GM12874 (cell line): ENCODE measurements around the gene SLC25A23.

ENCODE experiments used
- CTCF ChIP-seq: IDR thresholded peaks from 2 replicates; pipeline ENCODE4 v1.5.1; 2011; ENCODE audit warnings: low read depth, mild to moderate bottlenecking, control low read depth, low read length, moderate library complexity; ENCODE audit not compliant: insufficient read depth

The SLC25A23 gene

DNA sequence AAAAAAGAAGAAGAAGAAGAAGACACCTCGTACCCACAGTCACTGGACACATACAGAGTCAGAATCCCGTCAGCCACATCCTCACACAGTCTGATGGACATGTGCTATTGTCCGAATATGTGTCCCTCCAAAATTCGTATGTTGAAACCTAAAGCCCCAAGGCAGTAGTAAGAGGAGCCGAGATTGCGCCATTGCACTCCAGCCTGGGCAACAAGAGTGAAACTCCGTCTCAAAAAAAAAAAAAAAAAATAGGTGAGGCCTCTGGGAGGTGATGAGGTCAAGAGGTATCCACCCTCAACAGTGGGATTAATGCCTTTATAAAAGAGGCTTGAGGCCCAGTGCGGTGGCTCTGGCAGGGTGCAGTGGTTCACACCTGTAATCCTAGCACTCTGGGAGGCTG is 24.6 kb upstream of the SLC25A23 start:
- TF ChIP-seq CTCF: no peak

- TF ChIP-seq CTCF: no peak
Measured at GRCh38 chr19:6483235-6483634, 23.6 kb upstream of the SLC25A23 start.

DNA sequence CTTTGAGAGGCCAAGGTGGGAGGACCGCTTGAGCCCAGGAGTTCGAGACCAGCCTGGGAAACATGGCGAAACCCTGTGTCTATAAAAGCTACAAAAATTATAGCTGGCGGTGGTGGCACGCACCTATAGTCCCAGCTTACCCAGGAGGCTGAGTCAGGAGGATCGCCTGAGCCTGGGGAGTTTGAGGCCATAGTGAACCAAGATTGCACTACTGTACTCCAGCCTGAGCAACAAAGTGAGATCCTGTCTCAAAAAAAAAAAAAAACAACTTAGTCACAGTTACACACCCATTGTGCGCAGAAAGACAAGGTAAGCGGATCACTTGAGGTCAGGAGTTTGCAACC is 22.7 kb upstream of the SLC25A23 start:
- no peak for TF ChIP-seq CTCF

DNA sequence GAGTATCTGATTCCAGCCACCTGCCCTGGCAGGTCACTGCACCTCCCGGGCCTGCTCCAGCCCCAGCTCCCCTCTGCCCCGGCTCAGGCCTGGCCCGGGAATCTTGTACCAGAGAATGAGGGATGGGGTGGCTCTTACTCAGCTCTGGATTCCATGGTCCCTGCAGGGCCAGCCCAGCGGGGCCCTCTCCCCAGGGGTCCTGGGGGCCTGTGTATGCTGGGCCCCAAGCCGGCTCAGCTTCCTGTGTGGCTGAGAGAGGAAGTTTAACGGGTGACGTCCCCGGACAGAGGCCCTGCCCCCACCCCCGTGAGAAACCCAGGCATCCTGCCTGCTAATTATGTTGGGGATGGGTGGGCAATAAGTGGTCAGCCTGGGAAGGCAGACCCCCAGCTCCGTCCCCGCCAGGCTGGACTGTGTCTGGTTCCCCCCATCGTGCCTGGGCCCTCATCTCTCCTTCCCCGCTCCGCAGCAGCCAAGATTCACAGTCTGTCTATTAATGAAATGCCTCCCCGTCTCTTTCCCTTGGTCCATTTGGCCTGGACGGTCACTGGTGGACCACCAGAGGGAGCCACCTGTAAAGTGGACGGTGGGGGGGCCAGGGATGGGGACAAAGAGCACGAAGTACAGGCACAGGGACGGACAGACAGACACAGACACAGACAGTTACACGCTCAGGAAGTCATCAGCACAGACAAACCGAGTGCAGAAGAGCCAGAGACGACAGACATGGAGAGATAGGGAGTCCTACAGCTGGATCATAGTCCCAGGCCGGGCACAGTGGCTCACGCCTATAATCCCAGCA is 22.1 kb upstream of the SLC25A23 start, which contains the start of gene DENND1C:
Gene DENND1C (minus strand): TSS at position 247 of the 802 bp plus-strand sequence. CDS start 92 bp downstream, at position 155.
- peak; percentile 62 for TF ChIP-seq CTCF

DNA sequence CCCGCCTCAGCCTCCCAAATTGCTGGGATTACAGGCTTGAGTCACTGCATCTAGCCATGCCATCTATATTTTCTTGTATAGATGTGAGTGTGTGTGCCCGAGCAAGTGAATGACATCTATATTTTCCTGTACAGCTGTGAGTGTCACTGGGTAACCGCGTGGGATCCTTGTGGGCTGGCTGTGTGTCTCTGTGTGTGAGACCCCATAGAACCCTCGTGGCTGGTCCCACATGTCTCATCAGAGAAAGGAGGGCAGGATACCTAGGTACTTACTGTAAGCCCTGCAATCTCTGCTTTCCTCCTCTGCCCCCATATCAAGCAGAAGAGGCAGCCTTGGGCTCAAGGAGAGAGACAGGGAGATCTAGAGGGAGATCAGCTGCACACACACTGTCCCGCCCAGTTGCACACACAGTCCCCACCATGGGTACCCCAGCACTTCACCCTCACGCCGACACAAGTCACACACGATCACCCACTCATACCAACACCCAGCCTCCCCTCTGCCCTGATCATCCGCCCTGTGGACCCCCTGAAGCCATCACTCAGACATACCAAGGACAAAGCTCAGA is 21.3 kb upstream of the SLC25A23 start:
- no peak for TF ChIP-seq CTCF

DNA sequence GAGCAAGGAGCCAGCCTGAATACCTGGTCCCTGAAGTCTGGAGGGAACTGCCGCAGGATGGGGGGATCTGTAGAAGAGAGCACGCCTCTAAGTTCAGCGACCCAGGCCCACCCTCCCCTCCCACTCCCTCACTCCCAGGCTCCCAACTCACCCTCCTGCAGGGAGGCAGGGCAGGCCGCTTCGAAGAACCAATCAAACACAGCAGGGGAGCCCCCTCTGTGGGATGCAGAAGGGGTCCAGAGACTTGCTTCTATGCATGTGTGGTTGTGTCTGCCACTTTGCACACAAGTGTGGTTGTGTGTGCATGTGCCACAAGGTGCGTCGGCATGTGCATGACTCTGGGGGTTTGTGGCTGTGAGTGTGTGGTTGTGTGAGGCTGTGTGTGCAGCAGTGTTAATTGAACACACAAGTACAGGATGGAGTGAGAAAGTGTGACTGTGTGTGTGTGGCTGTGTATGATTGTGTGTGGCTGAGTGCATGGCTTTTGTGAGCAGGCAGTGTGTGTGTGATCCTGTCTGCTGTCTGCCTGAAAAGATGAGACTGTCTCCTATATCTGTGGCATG is 20.3 kb upstream of the SLC25A23 start:
- no peak for TF ChIP-seq CTCF

DNA sequence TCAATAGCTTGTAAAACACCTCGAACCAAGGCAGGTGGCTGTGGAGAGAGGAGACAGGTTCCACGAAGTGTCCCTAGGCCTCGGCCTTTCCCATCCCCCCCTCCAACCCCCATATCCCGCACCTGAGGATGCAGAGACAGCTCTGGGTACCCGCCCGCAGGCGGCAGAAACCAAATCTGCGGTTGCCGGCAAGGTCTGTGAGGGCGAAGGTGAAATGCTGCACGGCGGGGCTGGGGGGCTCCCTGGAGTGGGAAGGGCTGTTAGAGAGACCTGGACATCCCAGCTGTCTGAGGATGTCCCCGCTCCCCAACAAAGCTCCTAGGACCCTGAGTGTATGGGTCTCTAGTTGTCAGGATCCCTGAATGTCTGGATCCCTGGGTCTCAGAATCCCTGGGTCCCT is 19.2 kb upstream of the SLC25A23 start:
- no peak for TF ChIP-seq CTCF
